Omental fat pad (tissue), 4 donors: ENCODE data around the gene RFX1. TPM values are rescaled to one million over a fixed set of nuclear protein-coding genes. Genes with fewer than 3 reads are reported as not detected.

Source experiments
- ATAC-seq: fragments of 150-250 bp; one replicate; pipeline ENCODE4 v1.9.1; 2016; ENCODE audit warnings: mild to moderate bottlenecking, moderate library complexity; ENCODE audit not compliant: low FRiP score
- DNase-seq: peaks from one replicate; pipeline ENCODE4 v3.0.0-alpha.2; 2019; ENCODE audit warnings: low spot score
- CTCF ChIP-seq, 3 donors: fragments of 450-650 bp; IDR thresholded peaks; one replicate each; pipeline ENCODE4 v1.5.1; 2016 to 2017; ENCODE audit warnings: antibody characterized with exemption in 3 of 3, mild to moderate bottlenecking in 3 of 3, moderate library complexity in 2 of 3
- total RNA-seq, 4 donors: library from RNA; depleted of rRNA; stranded (reverse); fragments of >200 nt; gene quantifications; one replicate each; pipeline ENCODE4 v1.1.0, GENCODE V29; 2016

RFX1 gene
- total RNA-seq, 4 donors from 2014 or later = 2.8 to 7.6 (median 3.2) TPM

GRCh38 chr19:13986348-13986904 lies 19.7 kb downstream of the RFX1 start:
- no peak for TF ChIP-seq CTCF (IDR thresholded peaks at IDR 0.05)
- DNase-seq (peak; percentile 65), ATAC-seq (peak; percentile 55)

GRCh38 chr19:13985771-13986347 lies 20.3 kb downstream of the RFX1 start:
- ATAC-seq (no peak), DNase-seq (no peak)
- no peak for TF ChIP-seq CTCF (IDR thresholded peaks at IDR 0.05)

- DNase-seq (no peak), ATAC-seq (no peak)
- no peak for TF ChIP-seq CTCF (IDR thresholded peaks at IDR 0.05)
These were observed 21.0 kb downstream of the RFX1 start for GRCh38 chr19:13984875-13985741.

GRCh38 chr19:13984186-13984585 lies 21.9 kb downstream of the RFX1 start:
- DNase-seq = no peak
- no peak for TF ChIP-seq CTCF (IDR thresholded peaks at IDR 0.05)
- ATAC-seq = no peak

- ATAC-seq = no peak
- TF ChIP-seq CTCF (IDR thresholded peaks at IDR 0.05) = no peak
- no peak for DNase-seq
These were observed 22.8 kb downstream of the RFX1 start for GRCh38 chr19:13983213-13983889.

- no peak for TF ChIP-seq CTCF (IDR thresholded peaks at IDR 0.05)
- DNase-seq (no peak), ATAC-seq (no peak)
These were observed 23.3 kb downstream of the RFX1 start for GRCh38 chr19:13982773-13983172.
